ENCODE measurements around the gene CHRDL2. TPM values are rescaled to one million over a fixed set of nuclear protein-coding genes. Genes with fewer than 3 reads are reported as not detected.

Gene CHRDL2
- polyA plus RNA-seq, 1 of the 3 experiments (the other 2 are of a cell fraction): not detected

DNA sequence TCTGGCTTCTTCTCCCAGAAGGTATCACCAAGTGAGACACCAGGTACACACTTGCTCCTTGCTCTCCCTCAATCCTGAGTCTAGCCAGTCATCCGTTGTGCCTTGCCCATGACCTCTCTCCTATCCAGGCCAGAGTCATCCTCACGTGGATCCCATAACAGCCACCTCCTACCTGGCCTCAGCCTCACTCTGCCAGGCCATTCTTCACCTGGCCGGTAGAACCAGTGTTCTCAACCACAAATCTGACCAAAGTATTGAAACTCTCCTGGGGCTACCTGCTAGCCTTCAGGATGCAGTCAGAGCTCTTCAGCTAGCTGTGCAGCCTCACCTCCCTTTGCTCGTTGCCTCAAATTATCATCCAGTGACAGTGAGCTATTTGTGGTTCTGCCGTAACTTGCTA is 37.7 kb downstream of the CHRDL2 start (continued):
- TF ChIP-seq, protein P1, sequence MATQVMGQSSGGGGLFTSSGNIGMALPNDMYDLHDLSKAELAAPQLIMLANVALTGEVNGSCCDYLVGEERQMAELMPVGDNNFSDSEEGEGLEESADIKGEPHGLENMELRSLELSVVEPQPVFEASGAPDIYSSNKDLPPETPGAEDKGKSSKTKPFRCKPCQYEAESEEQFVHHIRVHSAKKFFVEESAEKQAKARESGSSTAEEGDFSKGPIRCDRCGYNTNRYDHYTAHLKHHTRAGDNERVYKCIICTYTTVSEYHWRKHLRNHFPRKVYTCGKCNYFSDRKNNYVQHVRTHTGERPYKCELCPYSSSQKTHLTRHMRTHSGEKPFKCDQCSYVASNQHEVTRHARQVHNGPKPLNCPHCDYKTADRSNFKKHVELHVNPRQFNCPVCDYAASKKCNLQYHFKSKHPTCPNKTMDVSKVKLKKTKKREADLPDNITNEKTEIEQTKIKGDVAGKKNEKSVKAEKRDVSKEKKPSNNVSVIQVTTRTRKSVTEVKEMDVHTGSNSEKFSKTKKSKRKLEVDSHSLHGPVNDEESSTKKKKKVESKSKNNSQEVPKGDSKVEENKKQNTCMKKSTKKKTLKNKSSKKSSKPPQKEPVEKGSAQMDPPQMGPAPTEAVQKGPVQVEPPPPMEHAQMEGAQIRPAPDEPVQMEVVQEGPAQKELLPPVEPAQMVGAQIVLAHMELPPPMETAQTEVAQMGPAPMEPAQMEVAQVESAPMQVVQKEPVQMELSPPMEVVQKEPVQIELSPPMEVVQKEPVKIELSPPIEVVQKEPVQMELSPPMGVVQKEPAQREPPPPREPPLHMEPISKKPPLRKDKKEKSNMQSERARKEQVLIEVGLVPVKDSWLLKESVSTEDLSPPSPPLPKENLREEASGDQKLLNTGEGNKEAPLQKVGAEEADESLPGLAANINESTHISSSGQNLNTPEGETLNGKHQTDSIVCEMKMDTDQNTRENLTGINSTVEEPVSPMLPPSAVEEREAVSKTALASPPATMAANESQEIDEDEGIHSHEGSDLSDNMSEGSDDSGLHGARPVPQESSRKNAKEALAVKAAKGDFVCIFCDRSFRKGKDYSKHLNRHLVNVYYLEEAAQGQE (IDR thresholded peaks at IDR 0.05; ENCODE audit: low read depth, low read length): no peak

DNA sequence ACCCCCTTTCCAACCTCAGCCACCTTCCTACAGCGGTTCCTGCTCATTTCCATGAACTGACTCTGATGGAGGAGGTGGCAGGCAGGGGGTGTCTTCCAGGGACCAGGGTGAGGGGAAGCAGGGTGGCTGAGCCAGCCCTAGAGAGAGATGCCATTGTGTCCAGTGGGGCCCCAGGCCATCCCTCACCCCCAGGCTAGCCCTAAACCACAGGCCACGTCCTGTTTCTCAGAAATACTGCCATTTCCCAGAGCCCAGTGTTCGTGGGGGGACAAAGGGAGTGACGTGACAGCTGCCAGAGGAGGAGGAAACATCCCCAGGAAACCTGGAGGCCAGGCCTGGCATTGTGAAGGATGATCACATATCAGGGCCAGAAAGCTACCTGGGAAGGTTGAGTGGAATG is 39.5 kb downstream of the CHRDL2 start:
- Histone ChIP-seq H3K4me1 (ENCODE audit: control insufficient read depth in 1 of 2, insufficient read depth in 2 of 2, low read depth in 1 of 2, low read length in 1 of 2) (no peaks in the 10 kb centered on the region; a peak in 1 of 4 replicates), H3K4me3 (ENCODE audit: low read depth in 2 of 2, low read length in 1 of 2) (no peak overlapping the region), H3K4me2 (no peak overlapping the region), H3K36me3 (replicated peaks in 1 of 2; ENCODE audit: control insufficient read depth in 1 of 2, insufficient read depth in 2 of 2, low read length in 1 of 2) (no peaks in the 10 kb centered on the region), H4K20me1 (ENCODE audit: insufficient read depth) (no peaks in the 10 kb centered on the region), H3K27me3 (ENCODE audit: insufficient read depth) (no peaks in the 10 kb centered on the region), H3K9ac (no peak overlapping the region), H2AFZ (ENCODE audit: low read depth) (no peak overlapping the region), H3K79me2 (ENCODE audit: insufficient read depth) (no peaks in the 10 kb centered on the region), H3K9me3 (no peaks in the 10 kb centered on the region), H3K27ac (ENCODE audit: low read depth in 2 of 2, low read length in 1 of 2) (no peak overlapping the region), H3K9me2 (no peaks in the 10 kb centered on the region), H3F3A (replicated peaks; ENCODE audit: insufficient read depth) (peaks cover 3% of the 10 kb centered on the region)
- 70% methylated on average over 4 of the region's 4 CpGs for WGBS (ENCODE audit: low lambda C conversion rate)
- ChIA-PET POLR2A (no interaction called here), CTCF (interaction anchor here (1.7 kb wide), 1 partner anchor 11 kb away, joined by 9 read pairs; no protein-coding TSS in a partner anchor)
- TF ChIP-seq SIN3A (IDR thresholded peaks at IDR 0.05; ENCODE audit: borderline replicate concordance, low read depth, low read length): no peak
- TF ChIP-seq, protein P2, sequence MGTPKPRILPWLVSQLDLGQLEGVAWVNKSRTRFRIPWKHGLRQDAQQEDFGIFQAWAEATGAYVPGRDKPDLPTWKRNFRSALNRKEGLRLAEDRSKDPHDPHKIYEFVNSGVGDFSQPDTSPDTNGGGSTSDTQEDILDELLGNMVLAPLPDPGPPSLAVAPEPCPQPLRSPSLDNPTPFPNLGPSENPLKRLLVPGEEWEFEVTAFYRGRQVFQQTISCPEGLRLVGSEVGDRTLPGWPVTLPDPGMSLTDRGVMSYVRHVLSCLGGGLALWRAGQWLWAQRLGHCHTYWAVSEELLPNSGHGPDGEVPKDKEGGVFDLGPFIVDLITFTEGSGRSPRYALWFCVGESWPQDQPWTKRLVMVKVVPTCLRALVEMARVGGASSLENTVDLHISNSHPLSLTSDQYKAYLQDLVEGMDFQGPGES (IDR thresholded peaks at IDR 0.05; ENCODE audit: low read depth, low read length): no peak
- TF ChIP-seq EP300 (IDR thresholded peaks at IDR 0.05; ENCODE audit: borderline replicate concordance in 1 of 2, low read depth in 1 of 2, low read length in 1 of 2): no peak
- no peak for TF ChIP-seq FOXJ3 (CRISPR knock-in tag; IDR thresholded peaks at IDR 0.05)
- no peak for TF ChIP-seq GABPA (IDR thresholded peaks at IDR 0.05; ENCODE audit: low read depth)
- TF ChIP-seq RAD21 (IDR thresholded peaks at IDR 0.05; ENCODE audit: low read length): no peak
- DNase-seq: no peak

DNA sequence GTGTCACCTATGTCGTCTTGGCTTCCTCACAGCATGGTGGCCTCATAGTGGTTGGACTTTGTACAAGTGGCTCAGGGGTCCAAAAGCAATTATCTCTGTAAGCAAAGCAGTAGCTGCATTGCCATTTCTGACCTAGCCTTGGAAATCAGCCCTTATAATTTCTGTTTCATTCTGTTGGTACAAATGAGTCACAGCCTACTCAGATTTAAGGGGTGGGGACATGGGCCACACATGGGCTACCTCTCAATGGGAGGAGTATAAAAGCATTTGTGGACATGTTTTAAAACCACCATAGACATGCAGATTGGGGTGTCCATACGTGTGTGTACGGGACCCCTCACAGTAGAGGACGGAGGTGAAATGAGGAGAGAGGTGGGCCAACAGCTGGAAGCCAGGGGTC is 41.6 kb downstream of the CHRDL2 start:
- H3K4me2 ChIP-seq: no peak overlapping the region
- no peak overlapping the region for H3K27ac ChIP-seq (ENCODE audit: low read depth in 2 of 2, low read length in 1 of 2)
- no peak overlapping the region for H3K4me3 ChIP-seq (ENCODE audit: low read depth in 2 of 2, low read length in 1 of 2)
- no peaks in the 10 kb centered on the region for H3K79me2 ChIP-seq (ENCODE audit: insufficient read depth)
- POLR2A ChIA-PET: no interaction called here
- H3K9me3 ChIP-seq: no peaks in the 10 kb centered on the region
- H2AFZ ChIP-seq (ENCODE audit: low read depth): no peak overlapping the region
- 95% methylated on average over 4 of the region's 4 CpGs for WGBS (ENCODE audit: low lambda C conversion rate)
- H3K36me3 ChIP-seq (replicated peaks in 1 of 2; ENCODE audit: control insufficient read depth in 1 of 2, insufficient read depth in 2 of 2, low read length in 1 of 2): no peaks in the 10 kb centered on the region
- no peaks in the 10 kb centered on the region for H3K27me3 ChIP-seq (ENCODE audit: insufficient read depth)
- no peaks in the 10 kb centered on the region for H3K4me1 ChIP-seq (ENCODE audit: control insufficient read depth in 1 of 2, insufficient read depth in 2 of 2, low read depth in 1 of 2, low read length in 1 of 2)
- H3K9me2 ChIP-seq: no peaks in the 10 kb centered on the region
- H3K9ac ChIP-seq: no peak overlapping the region
- TF ChIP-seq, protein P3, sequence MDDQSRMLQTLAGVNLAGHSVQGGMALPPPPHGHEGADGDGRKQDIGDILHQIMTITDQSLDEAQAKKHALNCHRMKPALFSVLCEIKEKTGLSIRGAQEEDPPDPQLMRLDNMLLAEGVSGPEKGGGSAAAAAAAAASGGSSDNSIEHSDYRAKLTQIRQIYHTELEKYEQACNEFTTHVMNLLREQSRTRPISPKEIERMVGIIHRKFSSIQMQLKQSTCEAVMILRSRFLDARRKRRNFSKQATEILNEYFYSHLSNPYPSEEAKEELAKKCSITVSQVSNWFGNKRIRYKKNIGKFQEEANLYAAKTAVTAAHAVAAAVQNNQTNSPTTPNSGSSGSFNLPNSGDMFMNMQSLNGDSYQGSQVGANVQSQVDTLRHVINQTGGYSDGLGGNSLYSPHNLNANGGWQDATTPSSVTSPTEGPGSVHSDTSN (IDR thresholded peaks at IDR 0.05): no peak
- TF ChIP-seq GATA2 (CRISPR knock-in tag; IDR thresholded peaks at IDR 0.05): no peak
- no peak for TF ChIP-seq ELF1 (IDR thresholded peaks at IDR 0.05)
- no peak for TF ChIP-seq SMC3 (IDR thresholded peaks at IDR 0.05; ENCODE audit: low read depth, low read length)
- no peak for TF ChIP-seq MXI1 (IDR thresholded peaks at IDR 0.05; ENCODE audit: low read depth, low read length)
- TF ChIP-seq FOSL2 (IDR thresholded peaks at IDR 0.05; ENCODE audit: borderline replicate concordance, low read depth): no peak
- TF ChIP-seq EP300 (IDR thresholded peaks at IDR 0.05; ENCODE audit: borderline replicate concordance in 1 of 2, low read depth in 1 of 2, low read length in 1 of 2): no peak
- TF ChIP-seq JUND (IDR thresholded peaks at IDR 0.05): no peak
- no peak for TF ChIP-seq RXRA (IDR thresholded peaks at IDR 0.05; ENCODE audit: borderline replicate concordance, low read depth)
- no peak for DNase-seq
- CTCF ChIA-PET: interaction anchor here (2.8 kb wide), 1 partner anchor 13 kb away, joined by 14 read pairs; no protein-coding TSS in a partner anchor
- H3F3A ChIP-seq (replicated peaks; ENCODE audit: insufficient read depth): peaks cover 3% of the 10 kb centered on the region
- no peaks in the 10 kb centered on the region for H4K20me1 ChIP-seq (ENCODE audit: insufficient read depth)
